ENCODE measurements around the gene B4GALT1.
A peak's percentile ranks its signal among the peaks of the same experiment; 100 is the strongest.

Gene B4GALT1

DNA sequence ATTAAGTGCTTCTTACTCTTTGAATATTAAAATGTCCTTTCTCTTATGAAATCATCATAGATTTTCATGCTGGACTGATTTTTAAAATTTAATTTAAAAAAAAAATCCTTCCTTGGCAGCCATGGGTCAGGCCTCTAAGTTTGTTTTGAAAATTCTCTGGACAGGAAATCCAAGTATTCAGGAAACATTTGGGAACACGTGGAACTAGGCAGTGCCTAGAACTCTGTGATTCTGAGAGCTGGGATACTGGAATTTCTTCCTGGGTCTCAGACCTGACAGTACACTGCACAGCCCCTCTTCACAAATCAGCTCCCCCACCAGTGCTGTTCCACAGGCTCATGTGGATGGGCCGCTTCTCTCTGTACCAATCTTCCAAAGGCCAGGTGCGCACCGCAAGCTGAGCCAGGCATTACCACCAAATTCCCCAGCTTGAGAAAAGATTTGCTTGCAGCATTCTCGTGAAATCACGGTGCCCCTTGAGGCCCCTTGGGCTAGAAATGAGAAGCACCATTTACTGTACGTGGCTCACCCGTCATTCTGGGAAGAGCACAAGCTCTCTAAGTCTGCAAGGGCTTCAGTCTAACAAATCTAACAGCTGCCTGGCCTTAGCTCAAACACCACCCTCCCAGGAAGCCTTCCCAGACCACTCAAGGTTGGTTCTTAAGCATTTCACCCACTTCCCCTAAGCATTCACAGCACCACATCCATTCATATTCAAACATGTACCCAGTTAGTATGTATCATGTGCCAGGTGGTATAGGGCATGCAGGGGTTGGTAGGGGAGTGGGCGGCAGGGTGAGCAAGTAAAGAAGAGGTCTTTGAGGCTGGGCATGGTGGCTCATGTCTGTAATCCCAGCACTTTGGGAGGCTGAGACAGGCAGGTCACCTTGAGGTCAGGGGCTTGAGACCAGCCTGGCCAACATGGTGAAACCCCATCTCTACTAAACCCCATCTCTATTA is 26.5 kb downstream of the B4GALT1 start:
- H3K36me3 Mint-ChIP-seq: peaks cover 30% of the 10 kb centered on the region
- peak; percentile 86 for ATAC-seq
- H3K9me3 Mint-ChIP-seq: no peaks in the 10 kb centered on the region
- no peaks in the 10 kb centered on the region for H3K27me3 Mint-ChIP-seq
- H3K4me1 Mint-ChIP-seq: peaks cover 96% of the 10 kb centered on the region
- peak overlapping the region; percentile 82 for H3K27ac Mint-ChIP-seq
- H3K4me3 Mint-ChIP-seq: peak overlapping the region; percentile 63

- H3K27me3 Mint-ChIP-seq: no peaks in the 10 kb centered on the region
- H3K4me3 Mint-ChIP-seq: peak overlapping the region; percentile 41
- H3K4me1 Mint-ChIP-seq: peaks cover 94% of the 10 kb centered on the region
- peaks cover 36% of the 10 kb centered on the region for H3K36me3 Mint-ChIP-seq
- ATAC-seq: no peak
- no peaks in the 10 kb centered on the region for H3K9me3 Mint-ChIP-seq
- H3K27ac Mint-ChIP-seq: peak overlapping the region; percentile 82
These were observed 27.5 kb downstream of the B4GALT1 start for GRCh38 chr9:33139421-33140228.

GRCh38 chr9:33138768-33139167 is 28.4 kb downstream of the B4GALT1 start:
- Mint-ChIP-seq H3K27me3 (no peaks in the 10 kb centered on the region), H3K4me1 (peaks cover 88% of the 10 kb centered on the region), H3K27ac (peak overlapping the region; percentile 82), H3K36me3 (peaks cover 34% of the 10 kb centered on the region), H3K9me3 (no peaks in the 10 kb centered on the region), H3K4me3 (peak overlapping the region; percentile 54)
- ATAC-seq: no peak

DNA sequence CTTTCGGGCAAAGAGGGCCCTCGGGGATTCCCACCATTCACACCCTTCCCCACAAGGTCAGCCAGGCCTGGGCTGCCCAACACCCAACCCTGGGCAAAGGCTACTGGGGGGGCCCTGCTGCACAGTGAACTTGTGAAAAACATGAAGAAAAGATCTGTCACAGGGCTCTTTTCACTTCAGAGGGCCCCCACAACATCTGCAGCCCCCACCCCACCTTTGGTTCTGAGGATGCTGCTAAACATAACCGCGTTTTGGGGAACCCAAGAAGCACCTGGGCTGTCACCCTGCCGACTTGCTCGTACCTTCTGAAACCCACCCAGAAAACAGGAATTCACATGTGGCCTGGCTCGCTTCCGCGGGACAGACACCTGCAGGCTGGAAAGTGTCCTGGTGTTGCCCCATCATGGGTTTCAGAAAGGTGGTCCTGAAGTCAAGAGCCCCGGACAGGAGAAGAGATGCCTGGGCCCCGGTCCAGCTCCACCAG is 29.3 kb downstream of the B4GALT1 start:
- no peaks in the 10 kb centered on the region for H3K9me3 Mint-ChIP-seq
- ATAC-seq: no peak
- H3K36me3 Mint-ChIP-seq: peaks cover 41% of the 10 kb centered on the region
- H3K27ac Mint-ChIP-seq: peak overlapping the region; percentile 82
- peaks cover 87% of the 10 kb centered on the region for H3K4me1 Mint-ChIP-seq
- peak overlapping the region; percentile 39 for H3K4me3 Mint-ChIP-seq
- no peaks in the 10 kb centered on the region for H3K27me3 Mint-ChIP-seq

DNA sequence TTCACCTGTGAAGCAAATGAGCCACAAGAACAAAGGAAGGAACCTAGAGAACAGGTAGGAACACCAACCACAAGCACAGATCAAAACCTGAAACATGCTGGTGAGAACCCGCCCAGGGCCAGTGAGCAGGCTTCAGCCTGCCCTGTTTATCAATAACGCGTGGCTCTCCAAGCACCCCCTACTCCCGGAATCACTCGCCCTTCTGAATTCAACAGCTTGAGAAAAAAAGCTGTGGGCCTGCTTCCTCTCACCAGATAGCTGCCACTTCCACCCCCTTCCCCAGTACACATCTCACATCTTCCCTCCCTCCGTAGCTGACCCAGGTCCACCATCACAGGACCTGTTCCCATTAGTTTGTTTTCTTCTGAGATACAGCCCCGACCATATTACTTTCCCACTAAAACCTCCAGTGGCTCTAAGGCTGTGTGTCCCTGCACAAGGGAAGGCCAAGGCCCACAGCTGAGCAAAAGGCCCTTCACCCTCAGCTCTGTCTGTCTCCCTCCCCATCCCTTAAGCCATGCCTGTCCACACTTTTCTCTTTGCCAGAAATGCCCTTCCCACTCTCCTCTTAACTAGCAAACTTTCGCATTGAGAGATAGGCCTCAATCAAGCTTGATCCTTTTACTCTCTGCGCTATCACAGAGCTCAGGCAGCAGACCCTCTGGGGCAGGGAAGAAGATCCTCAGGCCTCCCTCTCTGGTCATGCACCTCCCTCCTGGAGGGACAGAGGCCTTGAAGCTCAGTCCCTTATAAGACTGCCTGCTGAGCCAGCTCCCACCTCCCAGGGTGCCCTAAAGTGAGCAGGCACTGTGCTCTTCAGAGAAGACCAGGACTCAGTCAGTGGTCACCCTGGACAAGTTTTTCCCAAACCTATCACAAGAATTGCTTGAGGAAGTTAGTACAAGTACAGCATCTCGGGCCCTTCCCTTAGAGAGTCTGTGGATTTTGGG is 30.1 kb downstream of the B4GALT1 start:
- Mint-ChIP-seq H3K9me3 (no peaks in the 10 kb centered on the region), H3K27ac (peak overlapping the region; percentile 82), H3K27me3 (no peaks in the 10 kb centered on the region), H3K4me3 (peak overlapping the region; percentile 37), H3K36me3 (peaks cover 37% of the 10 kb centered on the region), H3K4me1 (peaks cover 80% of the 10 kb centered on the region)
- no peak for ATAC-seq

DNA sequence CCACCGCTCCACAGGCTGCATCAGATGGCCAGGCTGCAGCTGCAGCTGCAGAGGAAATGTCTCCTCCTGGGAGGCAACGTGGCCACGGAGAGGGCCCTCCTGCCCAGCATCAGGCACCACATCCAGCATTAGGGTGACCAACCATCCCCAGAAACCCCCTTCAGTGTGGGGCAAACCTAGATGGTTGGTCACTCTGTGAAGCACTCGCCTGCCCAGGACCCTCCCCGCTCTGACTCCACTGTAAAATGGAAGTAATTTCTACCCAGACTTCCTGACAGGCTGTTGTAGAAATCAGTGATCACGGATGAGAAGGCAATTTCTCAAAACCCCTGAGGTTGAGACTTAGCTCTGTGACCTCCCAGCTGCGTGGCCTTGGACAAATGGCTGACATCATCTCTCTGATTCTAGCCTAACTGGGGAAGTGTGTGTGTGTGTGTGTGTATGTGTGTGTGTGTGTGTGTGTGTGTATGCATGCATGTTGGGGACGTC is 31.6 kb downstream of the B4GALT1 start:
- Mint-ChIP-seq H3K4me1 (peaks cover 80% of the 10 kb centered on the region), H3K27me3 (no peaks in the 10 kb centered on the region), H3K36me3 (peaks cover 48% of the 10 kb centered on the region), H3K9me3 (no peaks in the 10 kb centered on the region), H3K27ac (peak overlapping the region; percentile 82), H3K4me3 (peak overlapping the region; percentile 49)
- ATAC-seq: no peak

GRCh38 chr9:33135031-33135461 is 32.1 kb downstream of the B4GALT1 start:
- Mint-ChIP-seq H3K4me1 (peaks cover 81% of the 10 kb centered on the region), H3K27ac (peak overlapping the region; percentile 82), H3K36me3 (peaks cover 50% of the 10 kb centered on the region), H3K27me3 (no peaks in the 10 kb centered on the region), H3K4me3 (no peak overlapping the region), H3K9me3 (no peaks in the 10 kb centered on the region)
- ATAC-seq: no peak

DNA sequence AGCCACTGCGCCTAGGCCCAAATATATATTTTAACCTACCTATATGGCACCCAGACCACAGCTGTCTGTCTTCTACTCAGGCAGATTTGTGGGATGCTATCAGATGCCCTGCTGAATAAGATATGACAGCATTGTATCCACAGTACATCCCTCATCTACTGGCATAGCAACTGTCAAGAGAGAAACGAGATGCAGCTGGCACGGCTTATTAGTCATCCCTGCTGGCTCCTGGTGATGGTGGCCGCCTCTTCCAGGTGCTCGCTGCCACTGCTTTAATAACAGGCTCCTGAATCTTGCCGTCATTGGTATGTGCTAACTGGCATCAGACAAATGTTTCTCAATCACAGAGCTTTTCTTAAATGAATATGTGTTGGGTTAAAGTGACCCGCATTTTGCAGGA is 34.0 kb downstream of the B4GALT1 start:
- peaks cover 81% of the 10 kb centered on the region for H3K4me1 Mint-ChIP-seq
- H3K4me3 Mint-ChIP-seq: no peak overlapping the region
- ATAC-seq: no peak
- peak overlapping the region; percentile 56 for H3K27ac Mint-ChIP-seq
- H3K9me3 Mint-ChIP-seq: no peaks in the 10 kb centered on the region
- no peaks in the 10 kb centered on the region for H3K27me3 Mint-ChIP-seq
- H3K36me3 Mint-ChIP-seq: peaks cover 55% of the 10 kb centered on the region

- H3K36me3 Mint-ChIP-seq: peaks cover 66% of the 10 kb centered on the region
- peak overlapping the region; percentile 93 for H3K27ac Mint-ChIP-seq
- no peak for ATAC-seq
- no peaks in the 10 kb centered on the region for H3K27me3 Mint-ChIP-seq
- H3K4me1 Mint-ChIP-seq: peaks cover 81% of the 10 kb centered on the region
- H3K9me3 Mint-ChIP-seq: no peaks in the 10 kb centered on the region
- no peak overlapping the region for H3K4me3 Mint-ChIP-seq
These were observed 35.1 kb downstream of the B4GALT1 start for GRCh38 chr9:33131790-33132772.

DNA sequence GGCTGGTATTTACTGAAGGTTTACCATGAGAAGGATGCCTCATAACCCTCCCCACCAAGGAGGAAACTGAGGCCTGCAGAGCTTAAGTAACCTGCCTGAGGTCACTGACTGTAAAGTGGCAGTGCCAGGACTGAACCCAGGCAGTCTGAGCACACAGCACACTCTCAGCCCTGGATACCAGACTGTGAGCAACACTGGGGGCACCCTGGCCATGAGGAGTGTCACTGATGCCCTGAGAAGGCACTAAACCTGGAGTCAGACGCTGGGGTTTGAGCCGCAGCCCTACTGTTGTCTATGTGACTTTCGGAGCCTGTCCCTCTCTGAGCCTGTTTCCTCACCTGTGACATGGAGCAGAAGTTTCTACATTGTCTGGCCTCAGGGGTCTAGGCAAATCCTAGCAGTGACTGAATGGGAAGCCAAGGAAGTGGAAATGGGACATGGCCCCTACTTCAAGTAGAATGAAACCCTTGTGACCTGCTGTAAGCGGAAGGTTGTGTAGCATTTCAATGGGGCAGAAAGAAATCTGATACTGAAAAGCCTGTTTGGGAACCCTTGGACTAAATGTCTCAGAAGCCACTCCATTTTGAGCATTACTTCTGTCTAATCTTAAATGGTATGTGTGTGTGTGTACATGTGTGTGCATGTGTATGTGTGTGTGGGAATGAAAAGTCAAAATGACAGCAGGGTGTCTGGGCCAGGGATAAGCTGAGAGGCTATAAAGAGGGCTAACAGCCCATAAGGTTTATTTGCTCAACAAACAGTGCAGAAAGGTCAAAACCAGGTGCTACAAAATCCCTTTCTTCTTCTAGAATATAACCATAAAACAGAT is 36.0 kb downstream of the B4GALT1 start:
- H3K27ac Mint-ChIP-seq: peak overlapping the region; percentile 93
- H3K27me3 Mint-ChIP-seq: no peaks in the 10 kb centered on the region
- ATAC-seq: no peak
- no peak overlapping the region for H3K4me3 Mint-ChIP-seq
- H3K4me1 Mint-ChIP-seq: peaks cover 78% of the 10 kb centered on the region
- H3K36me3 Mint-ChIP-seq: peaks cover 67% of the 10 kb centered on the region
- no peaks in the 10 kb centered on the region for H3K9me3 Mint-ChIP-seq

- Mint-ChIP-seq H3K36me3 (peaks cover 62% of the 10 kb centered on the region), H3K27ac (peak overlapping the region; percentile 93), H3K4me1 (peaks cover 78% of the 10 kb centered on the region), H3K27me3 (no peaks in the 10 kb centered on the region), H3K9me3 (no peaks in the 10 kb centered on the region), H3K4me3 (peak overlapping the region; percentile 11)
- peak; percentile 73 for ATAC-seq
These were observed 37.0 kb downstream of the B4GALT1 start for GRCh38 chr9:33129886-33130881.
